ENCODE measurements around the gene RMC1.

Gene RMC1

DNA sequence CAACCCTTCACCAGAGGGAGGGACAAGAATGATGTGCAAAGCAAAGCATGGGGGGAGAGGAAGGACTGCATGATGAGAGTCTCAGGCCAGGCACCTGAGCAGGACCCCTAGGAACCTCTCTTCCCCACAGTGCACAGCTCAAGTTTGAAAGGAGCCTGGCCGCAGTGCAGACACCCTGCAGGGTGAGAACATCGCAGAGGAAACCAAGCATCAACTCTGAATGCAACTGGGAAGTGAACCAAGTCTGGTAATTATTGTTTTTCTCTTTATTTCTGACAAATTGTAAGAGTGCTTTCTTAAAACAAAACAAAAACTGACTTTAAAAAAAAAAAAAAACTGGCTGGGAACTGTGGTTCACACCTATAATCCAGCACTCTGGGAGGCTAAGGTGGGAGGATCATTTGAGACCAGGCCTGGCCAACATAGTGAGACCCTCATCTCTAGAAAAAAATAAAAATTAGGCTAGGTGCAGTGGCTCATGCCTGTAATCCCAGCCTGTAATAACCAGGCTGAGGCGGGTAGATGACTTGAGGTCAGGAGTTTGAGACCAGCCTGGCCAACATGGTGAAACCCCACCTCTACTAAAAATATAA is 67.7 kb downstream of the RMC1 start:
- peaks cover 49% of the 10 kb centered on the region for H3K36me3 ChIP-seq (replicated peaks; ENCODE audit: low read depth, low read length)
- H3K27ac ChIP-seq (ENCODE audit: low read length) = no peak overlapping the region
- H3K27me3 ChIP-seq (ENCODE audit: low read depth, low read length) = no peaks in the 10 kb centered on the region
- no peaks in the 10 kb centered on the region for H3K4me1 ChIP-seq (ENCODE audit: low read length)
- TF ChIP-seq, protein P1, sequence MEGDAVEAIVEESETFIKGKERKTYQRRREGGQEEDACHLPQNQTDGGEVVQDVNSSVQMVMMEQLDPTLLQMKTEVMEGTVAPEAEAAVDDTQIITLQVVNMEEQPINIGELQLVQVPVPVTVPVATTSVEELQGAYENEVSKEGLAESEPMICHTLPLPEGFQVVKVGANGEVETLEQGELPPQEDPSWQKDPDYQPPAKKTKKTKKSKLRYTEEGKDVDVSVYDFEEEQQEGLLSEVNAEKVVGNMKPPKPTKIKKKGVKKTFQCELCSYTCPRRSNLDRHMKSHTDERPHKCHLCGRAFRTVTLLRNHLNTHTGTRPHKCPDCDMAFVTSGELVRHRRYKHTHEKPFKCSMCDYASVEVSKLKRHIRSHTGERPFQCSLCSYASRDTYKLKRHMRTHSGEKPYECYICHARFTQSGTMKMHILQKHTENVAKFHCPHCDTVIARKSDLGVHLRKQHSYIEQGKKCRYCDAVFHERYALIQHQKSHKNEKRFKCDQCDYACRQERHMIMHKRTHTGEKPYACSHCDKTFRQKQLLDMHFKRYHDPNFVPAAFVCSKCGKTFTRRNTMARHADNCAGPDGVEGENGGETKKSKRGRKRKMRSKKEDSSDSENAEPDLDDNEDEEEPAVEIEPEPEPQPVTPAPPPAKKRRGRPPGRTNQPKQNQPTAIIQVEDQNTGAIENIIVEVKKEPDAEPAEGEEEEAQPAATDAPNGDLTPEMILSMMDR (IDR thresholded peaks at IDR 0.05; ENCODE audit: low read depth, low read length) = no peak
- no peak for TF ChIP-seq EZH2phosphoT487 (IDR thresholded peaks at IDR 0.05; ENCODE audit: low read depth)
- H3K79me2 ChIP-seq (ENCODE audit: low read length) = no peaks in the 10 kb centered on the region
- H3K9me3 ChIP-seq (ENCODE audit: insufficient read depth, low read length) = no peaks in the 10 kb centered on the region
- no peak overlapping the region for H3K4me3 ChIP-seq (ENCODE audit: low read length)
- no peak overlapping the region for H2AFZ ChIP-seq (ENCODE audit: low read depth, low read length)
- H3K9ac ChIP-seq (ENCODE audit: low read length) = no peak overlapping the region
- H3K4me2 ChIP-seq (ENCODE audit: low read length) = no peak overlapping the region
- no peaks in the 10 kb centered on the region for H4K20me1 ChIP-seq (ENCODE audit: insufficient read depth, low read length)

DNA sequence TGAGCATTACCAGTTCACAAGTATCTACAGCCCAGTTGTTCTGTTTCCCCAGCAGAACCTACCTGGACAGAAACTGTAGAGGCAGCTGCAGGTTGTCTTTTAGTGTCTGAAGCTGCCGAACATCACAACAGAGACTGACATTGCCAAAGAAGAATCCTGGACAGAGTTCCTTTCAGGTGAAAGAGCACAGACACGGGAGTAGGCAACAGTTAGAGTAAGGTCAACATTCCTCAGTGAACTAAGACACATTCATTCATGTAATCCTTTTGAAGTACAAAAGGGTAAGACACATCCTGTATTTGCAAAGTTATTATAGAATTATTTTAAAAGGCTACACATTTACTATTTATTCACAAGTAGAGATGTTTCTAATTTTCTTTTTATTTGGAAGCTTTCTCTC is 68.7 kb downstream of the RMC1 start:
- Histone ChIP-seq H3K4me2 (ENCODE audit: low read length) (no peak overlapping the region), H3K9ac (ENCODE audit: low read length) (no peak overlapping the region), H3K27me3 (ENCODE audit: low read depth, low read length) (no peaks in the 10 kb centered on the region), H3K4me3 (ENCODE audit: low read length) (no peak overlapping the region), H4K20me1 (ENCODE audit: insufficient read depth, low read length) (no peaks in the 10 kb centered on the region), H3K36me3 (replicated peaks; ENCODE audit: low read depth, low read length) (peaks cover 44% of the 10 kb centered on the region), H3K9me3 (ENCODE audit: insufficient read depth, low read length) (no peaks in the 10 kb centered on the region), H3K79me2 (ENCODE audit: low read length) (no peaks in the 10 kb centered on the region), H3K27ac (ENCODE audit: low read length) (no peak overlapping the region), H2AFZ (ENCODE audit: low read depth, low read length) (no peak overlapping the region), H3K4me1 (ENCODE audit: low read length) (no peaks in the 10 kb centered on the region)
- no peak for TF ChIP-seq EZH2phosphoT487 (IDR thresholded peaks at IDR 0.05; ENCODE audit: low read depth)
- TF ChIP-seq, protein P1 (IDR thresholded peaks at IDR 0.05; ENCODE audit: low read depth, low read length) = no peak

- Histone ChIP-seq H2AFZ (ENCODE audit: low read depth, low read length) (no peak overlapping the region), H3K27me3 (ENCODE audit: low read depth, low read length) (no peaks in the 10 kb centered on the region), H4K20me1 (ENCODE audit: insufficient read depth, low read length) (no peaks in the 10 kb centered on the region), H3K4me2 (ENCODE audit: low read length) (no peak overlapping the region), H3K4me3 (ENCODE audit: low read length) (no peak overlapping the region), H3K36me3 (replicated peaks; ENCODE audit: low read depth, low read length) (peaks cover 38% of the 10 kb centered on the region), H3K79me2 (ENCODE audit: low read length) (no peaks in the 10 kb centered on the region), H3K27ac (ENCODE audit: low read length) (no peak overlapping the region), H3K9ac (ENCODE audit: low read length) (no peak overlapping the region), H3K4me1 (ENCODE audit: low read length) (no peaks in the 10 kb centered on the region), H3K9me3 (ENCODE audit: insufficient read depth, low read length) (no peaks in the 10 kb centered on the region)
- TF ChIP-seq EZH2phosphoT487 (IDR thresholded peaks at IDR 0.05; ENCODE audit: low read depth) = no peak
- TF ChIP-seq, protein P1 (IDR thresholded peaks at IDR 0.05; ENCODE audit: low read depth, low read length) = no peak
These were observed 69.3 kb downstream of the RMC1 start for GRCh38 chr18:23572570-23572969.

DNA sequence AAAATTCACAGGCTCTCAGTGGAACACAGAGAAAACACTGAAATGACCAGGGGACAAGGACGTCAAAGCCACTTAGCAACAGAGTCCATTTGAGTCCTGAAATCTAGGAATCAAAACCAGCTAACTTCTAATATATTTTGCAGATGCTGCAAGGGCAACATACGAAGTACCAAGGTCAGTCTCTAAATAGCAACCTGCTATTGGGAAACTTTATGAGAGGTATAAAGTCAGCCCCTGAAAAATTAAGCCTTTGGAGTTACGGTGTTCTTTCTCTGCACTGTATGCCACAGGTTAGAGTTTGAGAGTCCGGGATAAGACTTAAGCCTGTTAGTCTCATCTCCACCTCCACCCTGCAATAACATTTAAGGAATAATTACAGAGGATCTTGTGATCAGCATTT is 69.7 kb downstream of the RMC1 start:
- Histone ChIP-seq H4K20me1 (ENCODE audit: insufficient read depth, low read length) (no peaks in the 10 kb centered on the region), H3K4me1 (ENCODE audit: low read length) (no peaks in the 10 kb centered on the region), H3K27ac (ENCODE audit: low read length) (no peak overlapping the region), H3K9ac (ENCODE audit: low read length) (no peak overlapping the region), H3K36me3 (replicated peaks; ENCODE audit: low read depth, low read length) (peaks cover 36% of the 10 kb centered on the region), H2AFZ (ENCODE audit: low read depth, low read length) (no peak overlapping the region), H3K9me3 (ENCODE audit: insufficient read depth, low read length) (no peaks in the 10 kb centered on the region), H3K4me2 (ENCODE audit: low read length) (no peak overlapping the region), H3K79me2 (ENCODE audit: low read length) (no peaks in the 10 kb centered on the region), H3K27me3 (ENCODE audit: low read depth, low read length) (no peaks in the 10 kb centered on the region), H3K4me3 (ENCODE audit: low read length) (no peak overlapping the region)
- TF ChIP-seq EZH2phosphoT487 (IDR thresholded peaks at IDR 0.05; ENCODE audit: low read depth) = no peak
- TF ChIP-seq, protein P1 (IDR thresholded peaks at IDR 0.05; ENCODE audit: low read depth, low read length) = no peak
